Measurements from ENCODE around the gene ZCCHC7. TPM values are rescaled to one million over a fixed set of nuclear protein-coding genes. Genes with fewer than 3 reads are reported as not detected.

The ZCCHC7 gene
- total and polyA plus RNA-seq, 2 of the 8 experiments (the other 6 are each of a cell fraction or from before 2014, with no cell fraction given), result 12.2 to 27.5 TPM

DNA sequence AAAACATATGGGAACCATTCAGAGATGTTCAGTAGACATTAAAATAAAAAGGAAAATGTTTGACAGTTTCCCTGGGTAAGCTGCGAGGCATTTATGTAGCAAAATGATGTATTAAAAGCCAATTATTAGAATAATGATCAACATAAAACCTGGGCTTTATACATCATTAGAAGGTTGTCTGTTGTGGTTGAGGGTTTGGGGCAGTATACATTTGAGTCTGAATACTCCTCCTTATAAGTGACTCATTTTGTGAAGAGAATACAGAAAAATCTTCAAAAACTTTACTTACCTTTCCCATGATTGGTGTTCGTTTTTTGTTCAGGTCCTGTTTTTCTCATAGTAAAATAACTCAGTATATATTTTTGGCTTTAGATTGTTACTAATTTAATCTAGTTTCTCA lies 119.5 kb downstream of the ZCCHC7 start (continued):
- TF ChIP-seq SIX5 (IDR thresholded peaks at IDR 0.05; ENCODE audit: low read depth, low read length) (no peak), CREB1 (IDR thresholded peaks at IDR 0.05) (no peak), RXRA (IDR thresholded peaks at IDR 0.05; ENCODE audit: insufficient read depth, low read depth, low read length) (no peak), EGR1 (IDR thresholded peaks at IDR 0.05; ENCODE audit: borderline replicate concordance, low read depth, low read length) (no peak)
